HuH-7 (cell line): ENCODE data around the gene TCHP.

Experiments
- DNase-seq: peaks from one replicate; pipeline ENCODE4 v3.0.0; 2011; ENCODE audit warnings: low spot score

Gene TCHP

GRCh38 chr12:109932878-109933503 is 32.9 kb downstream of the TCHP start:
- DNase-seq: no peak

GRCh38 chr12:109934026-109934425 is 34.0 kb downstream of the TCHP start:
- peak; percentile 39 for DNase-seq

- no peak for DNase-seq
Measured at GRCh38 chr12:109937371-109937770, 37.3 kb downstream of the TCHP start.

GRCh38 chr12:109938947-109939346 is 38.9 kb downstream of the TCHP start:
- no peak for DNase-seq

GRCh38 chr12:109939504-109939903 is 39.4 kb downstream of the TCHP start:
- DNase-seq: no peak

- no peak for DNase-seq
Measured at GRCh38 chr12:109940339-109940923, 40.4 kb downstream of the TCHP start.

- DNase-seq: no peak
Measured at GRCh38 chr12:109943811-109944210, 43.7 kb downstream of the TCHP start.

GRCh38 chr12:109944561-109945359 is 44.7 kb downstream of the TCHP start:
- DNase-seq: no peak

- DNase-seq: no peak
Measured at GRCh38 chr12:109946505-109946904, 46.4 kb downstream of the TCHP start.

- no peak for DNase-seq
Measured at GRCh38 chr12:109946913-109947312, 46.8 kb downstream of the TCHP start.

- no peak for DNase-seq
Measured at GRCh38 chr12:109947521-109947920, 47.4 kb downstream of the TCHP start.

- DNase-seq: no peak
Measured at GRCh38 chr12:109948368-109948767, 48.3 kb downstream of the TCHP start.

GRCh38 chr12:109949089-109949488 is 49.0 kb downstream of the TCHP start:
- DNase-seq: peak; percentile 86

- DNase-seq: no peak
Measured at GRCh38 chr12:109950625-109951024, 50.6 kb downstream of the TCHP start.

GRCh38 chr12:109951136-109951535 is 51.1 kb downstream of the TCHP start:
- DNase-seq: no peak

GRCh38 chr12:109951751-109952150 is 51.7 kb downstream of the TCHP start:
- DNase-seq: no peak

GRCh38 chr12:109952160-109952858 is 52.2 kb downstream of the TCHP start:
- no peak for DNase-seq

- no peak for DNase-seq
Measured at GRCh38 chr12:109952873-109953272, 52.8 kb downstream of the TCHP start.

GRCh38 chr12:109953656-109954055 is 53.6 kb downstream of the TCHP start:
- DNase-seq: no peak

- DNase-seq: no peak
Measured at GRCh38 chr12:109958374-109958773, 58.3 kb downstream of the TCHP start.

- no peak for DNase-seq
Measured at GRCh38 chr12:109959411-109960093, 59.5 kb downstream of the TCHP start.

GRCh38 chr12:109961201-109961600 is 61.1 kb downstream of the TCHP start:
- no peak for DNase-seq
